DMS53 treated with DMSO at 0.1 percent for 48 hours (cell line): ENCODE results near the gene MAGEA9B.
"Not testable (repeated sequence)": the region's sequence is repeated elsewhere in the genome, so short reads cannot be mapped to it uniquely, and the experiment has no call there.

Experiments
- DNase-seq: peaks from one replicate; lab custom pipeline; 2025; ENCODE audit not compliant: unreplicated experiment; lab: John Stamatoyannopoulos, UW

The MAGEA9B gene

GRCh38 chrX:149537474-149537873 is 49.8 kb downstream of the MAGEA9B start:
- not testable (repeated sequence) for DNase-seq

GRCh38 chrX:149534926-149535602 is 52.2 kb downstream of the MAGEA9B start:
- not testable (repeated sequence) for DNase-seq

- not testable (repeated sequence) for DNase-seq
Observed at GRCh38 chrX:149533999-149534398, 53.3 kb downstream of the MAGEA9B start.

- DNase-seq: not testable (repeated sequence)
Observed at GRCh38 chrX:149532868-149533267, 54.4 kb downstream of the MAGEA9B start.
